Hepatocyte (in vitro differentiated cells): Measurements from ENCODE around the gene KSR1. TPM values are rescaled to one million over a fixed set of nuclear protein-coding genes. Genes with fewer than 3 reads are reported as not detected.

Experiments
- DNase-seq: peaks from one replicate; pipeline ENCODE4 v3.0.0-alpha.2; 2016; ENCODE audit warnings: low spot score
- H2AFZ ChIP-seq: fragments of 200-600 bp; sonication (generic); 2 replicates; pipeline ENCODE4 v1.6.0; 2016; ENCODE audit warnings: antibody characterized with exemption, mild to moderate bottlenecking
- H3K27ac ChIP-seq: fragments of 200-600 bp; sonication (generic); 2 replicates; pipeline ENCODE4 v1.5.1; 2016; ENCODE audit warnings: mild to moderate bottlenecking
- H3K27me3 ChIP-seq: fragments of 200-600 bp; sonication (generic); 2 replicates; pipeline ENCODE4 v1.6.1; 2016
- H3K36me3 ChIP-seq: fragments of 200-600 bp; sonication (generic); replicated peaks from 2 replicates; pipeline ENCODE4 v1.5.1; 2016; ENCODE audit warnings: low read depth; ENCODE audit not compliant: insufficient read depth
- H3K4me1 ChIP-seq: fragments of 200-600 bp; sonication (generic); 2 replicates; pipeline ENCODE4 v1.5.1; 2016; ENCODE audit warnings: mild to moderate bottlenecking, moderate library complexity; ENCODE audit not compliant: insufficient read depth
- H3K4me2 ChIP-seq: fragments of 200-600 bp; sonication (generic); 2 replicates; pipeline ENCODE4 v1.6.0; 2016
- H3K4me3 ChIP-seq: fragments of 200-600 bp; sonication (generic); 2 replicates; pipeline ENCODE4 v1.5.1; 2016; ENCODE audit warnings: mild to moderate bottlenecking
- H3K79me2 ChIP-seq: fragments of 200-600 bp; sonication (generic); 2 replicates; pipeline ENCODE4 v1.6.0; 2017; ENCODE audit warnings: mild to moderate bottlenecking
- H3K9me2 ChIP-seq: fragments of 200-600 bp; sonication (generic); replicated peaks from 2 replicates; pipeline ENCODE4 v1.6.0; 2017; ENCODE audit warnings: mild to moderate bottlenecking; ENCODE audit not compliant: insufficient read depth
- H3K9me3 ChIP-seq: fragments of 200-600 bp; sonication (generic); 2 replicates; pipeline ENCODE4 v1.5.1; 2016; ENCODE audit warnings: low read depth, mild to moderate bottlenecking
- H4K20me1 ChIP-seq: fragments of 200-600 bp; sonication (generic); 2 replicates; pipeline ENCODE4 v1.6.0; 2016; ENCODE audit warnings: mild to moderate bottlenecking; ENCODE audit not compliant: insufficient read depth, poor library complexity, severe bottlenecking
- CTCF ChIP-seq: fragments of 200-600 bp; sonication (generic); IDR thresholded peaks from 2 replicates; pipeline ENCODE4 v1.5.1; 2016; ENCODE audit warnings: antibody characterized with exemption, mild to moderate bottlenecking; ENCODE audit not compliant: poor library complexity
- EZH2 ChIP-seq: fragments of 200-600 bp; sonication (generic); IDR thresholded peaks from 2 replicates; pipeline ENCODE4 v1.6.1; 2016; ENCODE audit warnings: antibody characterized with exemption, mild to moderate bottlenecking, borderline replicate concordance
- EZH2phosphoT487 ChIP-seq: fragments of 200-600 bp; sonication (generic); IDR thresholded peaks from one replicate; pipeline ENCODE4 v1.6.1; 2018; ENCODE audit warnings: antibody characterized with exemption, mild to moderate bottlenecking, low read depth, moderate library complexity; ENCODE audit not compliant: unreplicated experiment, severe bottlenecking
- WGBS: methylation state at CpG from one replicate; pipeline ENCODE4 v1.1.6; 2016; ENCODE audit warnings: low lambda C conversion rate; ENCODE audit errors: missing lambda C conversion rate; 5-methylcytosine and 5-hydroxymethylcytosine counted together
- polyA plus RNA-seq: library from polyadenylated mRNA; unstranded; fragments of >200 nt; fragmentation: Nextera tagmentation; extraction: Ambion mirVana; gene quantifications from 2 replicates; pipeline ENCODE4 v1.2.1, GENCODE V29; 2016
- total RNA-seq: library from RNA; depleted of rRNA; stranded (reverse); fragments of >200 nt; gene quantifications from 2 replicates; pipeline ENCODE4 v1.2.3, GENCODE V29; 2014

Gene KSR1
- total and polyA plus RNA-seq, 2 experiments from 2014 or later: 16.2 to 32.6 TPM

GRCh38 chr17:27450416-27450815 is 5.8 kb upstream of the KSR1 start:
- no peak for DNase-seq
- H3K4me1 ChIP-seq: no peaks in the 10 kb centered on the region
- no peaks in the 10 kb centered on the region for H3K9me3 ChIP-seq
- no peak overlapping the region for H3K4me3 ChIP-seq
- H4K20me1 ChIP-seq: no peaks in the 10 kb centered on the region
- no peak for TF ChIP-seq EZH2phosphoT487
- TF ChIP-seq EZH2: no peak
- TF ChIP-seq CTCF: no peak
- H3K27me3 ChIP-seq: no peaks in the 10 kb centered on the region
- H3K4me2 ChIP-seq: no peak overlapping the region
- no peaks in the 10 kb centered on the region for H3K9me2 ChIP-seq
- no peaks in the 10 kb centered on the region for H3K79me2 ChIP-seq
- H2AFZ ChIP-seq: no peak overlapping the region
- H3K27ac ChIP-seq: no peak overlapping the region
- 83% methylated on average over 1 of the region's 1 CpG for WGBS
- H3K36me3 ChIP-seq: no peaks in the 10 kb centered on the region

- peaks cover 3% of the 10 kb centered on the region for H3K79me2 ChIP-seq
- no peaks in the 10 kb centered on the region for H3K4me1 ChIP-seq
- no peaks in the 10 kb centered on the region for H3K9me2 ChIP-seq
- no peaks in the 10 kb centered on the region for H3K27me3 ChIP-seq
- H3K4me2 ChIP-seq: no peak overlapping the region
- no peaks in the 10 kb centered on the region for H3K36me3 ChIP-seq
- WGBS: 93% methylated on average over 3 of the region's 3 CpGs
- TF ChIP-seq EZH2 (no peak), EZH2phosphoT487 (no peak), CTCF (no peak)
- no peaks in the 10 kb centered on the region for H4K20me1 ChIP-seq
- no peak overlapping the region for H2AFZ ChIP-seq
- H3K27ac ChIP-seq: no peak overlapping the region
- DNase-seq: no peak
- no peaks in the 10 kb centered on the region for H3K9me3 ChIP-seq
- no peak overlapping the region for H3K4me3 ChIP-seq
These were observed 4.3 kb upstream of the KSR1 start for GRCh38 chr17:27451906-27452305.

- Histone ChIP-seq H3K9me2 (no peaks in the 10 kb centered on the region), H2AFZ (no peak overlapping the region), H3K4me3 (no peak overlapping the region), H3K79me2 (peaks cover 12% of the 10 kb centered on the region), H3K4me2 (no peak overlapping the region), H3K36me3 (no peaks in the 10 kb centered on the region), H3K4me1 (peaks cover 4% of the 10 kb centered on the region), H3K9me3 (no peaks in the 10 kb centered on the region), H4K20me1 (no peaks in the 10 kb centered on the region), H3K27me3 (no peaks in the 10 kb centered on the region), H3K27ac (no peak overlapping the region)
- 70% methylated on average over 5 of the region's 5 CpGs for WGBS
- no peak for TF ChIP-seq EZH2
- no peak for TF ChIP-seq EZH2phosphoT487
- no peak for TF ChIP-seq CTCF
- DNase-seq: no peak
These were observed 3.4 kb upstream of the KSR1 start for GRCh38 chr17:27452828-27453227.

GRCh38 chr17:27453471-27453870 is 2.8 kb upstream of the KSR1 start:
- 67% methylated on average over 2 of the region's 2 CpGs for WGBS
- no peak overlapping the region for H3K4me3 ChIP-seq
- no peaks in the 10 kb centered on the region for H3K36me3 ChIP-seq
- H2AFZ ChIP-seq: no peak overlapping the region
- H3K4me2 ChIP-seq: no peak overlapping the region
- no peak for TF ChIP-seq EZH2
- no peak for TF ChIP-seq EZH2phosphoT487
- TF ChIP-seq CTCF: no peak
- H3K4me1 ChIP-seq: peaks cover 6% of the 10 kb centered on the region
- H3K27me3 ChIP-seq: no peaks in the 10 kb centered on the region
- H4K20me1 ChIP-seq: no peaks in the 10 kb centered on the region
- peaks cover 18% of the 10 kb centered on the region for H3K79me2 ChIP-seq
- no peak for DNase-seq
- no peaks in the 10 kb centered on the region for H3K9me2 ChIP-seq
- no peaks in the 10 kb centered on the region for H3K9me3 ChIP-seq
- H3K27ac ChIP-seq: no peak overlapping the region
